Limb (tissue), 2 donors: Measurements from ENCODE around the gene FRMD4A.

ENCODE experiments used
- DNase-seq, 2 donors: peaks; one replicate each; pipeline ENCODE4 v3.0.0-alpha.2; 2016; ENCODE audit errors: extremely low spot score in 2 of 2

The FRMD4A gene

GRCh38 chr10:14330388-14331061 is at the start of gene FRMD4A:
TSS of gene FRMD4A (minus strand) at chr10:14330924.
- no peak for DNase-seq

GRCh38 chr10:14379556-14380280 is 49.0 kb upstream of the FRMD4A start:
- no peak for DNase-seq

- DNase-seq = no peak
Observed at GRCh38 chr10:14378387-14378960, 47.8 kb upstream of the FRMD4A start.

GRCh38 chr10:14377591-14378175 is 47.0 kb upstream of the FRMD4A start:
- no peak for DNase-seq

- DNase-seq = no peak
Observed at GRCh38 chr10:14374745-14375445, 44.2 kb upstream of the FRMD4A start.

- no peak for DNase-seq
Observed at GRCh38 chr10:14372606-14373005, 41.9 kb upstream of the FRMD4A start.

- peak; percentile 44 to 73 for DNase-seq
Observed at GRCh38 chr10:14371581-14371980, 40.9 kb upstream of the FRMD4A start.

GRCh38 chr10:14370894-14371293 is 40.2 kb upstream of the FRMD4A start:
- no peak for DNase-seq

GRCh38 chr10:14369906-14370305 is 39.2 kb upstream of the FRMD4A start:
- DNase-seq = peak in 1 of 2 donors; percentile 24

- no peak for DNase-seq
Observed at GRCh38 chr10:14366760-14367159, 36.0 kb upstream of the FRMD4A start.

GRCh38 chr10:14365266-14365665 is 34.5 kb upstream of the FRMD4A start:
- no peak for DNase-seq

GRCh38 chr10:14362104-14362503 is 31.4 kb upstream of the FRMD4A start:
- DNase-seq = no peak

GRCh38 chr10:14360961-14361360 is 30.2 kb upstream of the FRMD4A start:
- DNase-seq = no peak

GRCh38 chr10:14360515-14360914 is 29.8 kb upstream of the FRMD4A start:
- no peak for DNase-seq

GRCh38 chr10:14358886-14359573 is 28.3 kb upstream of the FRMD4A start:
- no peak for DNase-seq

GRCh38 chr10:14356921-14357320 is 26.2 kb upstream of the FRMD4A start:
- no peak for DNase-seq

- DNase-seq = no peak
Observed at GRCh38 chr10:14355750-14356149, 25.0 kb upstream of the FRMD4A start.

- no peak for DNase-seq
Observed at GRCh38 chr10:14353291-14353913, 22.7 kb upstream of the FRMD4A start.

GRCh38 chr10:14350006-14350405 is 19.3 kb upstream of the FRMD4A start:
- no peak for DNase-seq

- no peak for DNase-seq
Observed at GRCh38 chr10:14349081-14349480, 18.4 kb upstream of the FRMD4A start.

GRCh38 chr10:14345262-14345661 is 14.5 kb upstream of the FRMD4A start:
- no peak for DNase-seq
